AG10803 (cell line): ENCODE results near the gene DEPP1.

ENCODE experiments used
- DNase-seq: peaks from one replicate; pipeline ENCODE4 v3.0.0; 2010; ENCODE audit warnings: low read depth
- H3K4me3 ChIP-seq: 2 replicates; pipeline ENCODE4 v1.5.1; 2011; ENCODE audit warnings: mild to moderate bottlenecking, low read length, control low read depth
- CTCF ChIP-seq: conservative IDR thresholded peaks from 2 replicates; pipeline ENCODE4 v1.5.1; 2011; ENCODE audit warnings: mild to moderate bottlenecking, low read length, control low read depth, inconsistent platforms

Gene DEPP1

GRCh38 chr10:44954962-44955361 lies 23.6 kb downstream of the DEPP1 start:
- no peak for DNase-seq
- TF ChIP-seq CTCF, result no peak
- no peak overlapping the region for H3K4me3 ChIP-seq

- TF ChIP-seq CTCF, result no peak
- no peak for DNase-seq
- no peak overlapping the region for H3K4me3 ChIP-seq
These were observed 24.6 kb downstream of the DEPP1 start for GRCh38 chr10:44954042-44954441.

DNA sequence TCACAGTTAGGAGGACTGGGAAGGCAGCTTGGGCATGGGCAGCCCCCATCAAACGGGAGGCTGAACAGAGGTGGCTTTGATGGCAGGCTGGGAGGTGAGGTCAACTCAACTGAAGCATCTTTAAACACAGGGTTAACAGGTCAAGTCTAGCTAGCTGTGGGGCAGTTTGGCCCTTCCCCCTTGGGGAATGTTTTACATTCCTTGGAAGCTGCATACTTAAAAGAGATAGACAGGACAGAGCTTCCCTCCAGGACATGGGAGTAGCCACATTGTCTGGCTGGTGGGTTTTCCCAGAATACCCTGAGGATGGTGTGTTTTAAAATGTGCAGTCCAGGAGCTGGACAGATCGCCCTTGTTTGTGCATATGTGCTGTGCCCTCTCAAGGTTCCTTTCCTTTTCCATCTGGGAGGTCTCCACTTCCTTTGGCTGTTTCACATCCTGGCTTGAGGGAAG lies 25.8 kb downstream of the DEPP1 start:
- no peak for DNase-seq
- H3K4me3 ChIP-seq, result no peak overlapping the region
- TF ChIP-seq CTCF, result no peak

DNA sequence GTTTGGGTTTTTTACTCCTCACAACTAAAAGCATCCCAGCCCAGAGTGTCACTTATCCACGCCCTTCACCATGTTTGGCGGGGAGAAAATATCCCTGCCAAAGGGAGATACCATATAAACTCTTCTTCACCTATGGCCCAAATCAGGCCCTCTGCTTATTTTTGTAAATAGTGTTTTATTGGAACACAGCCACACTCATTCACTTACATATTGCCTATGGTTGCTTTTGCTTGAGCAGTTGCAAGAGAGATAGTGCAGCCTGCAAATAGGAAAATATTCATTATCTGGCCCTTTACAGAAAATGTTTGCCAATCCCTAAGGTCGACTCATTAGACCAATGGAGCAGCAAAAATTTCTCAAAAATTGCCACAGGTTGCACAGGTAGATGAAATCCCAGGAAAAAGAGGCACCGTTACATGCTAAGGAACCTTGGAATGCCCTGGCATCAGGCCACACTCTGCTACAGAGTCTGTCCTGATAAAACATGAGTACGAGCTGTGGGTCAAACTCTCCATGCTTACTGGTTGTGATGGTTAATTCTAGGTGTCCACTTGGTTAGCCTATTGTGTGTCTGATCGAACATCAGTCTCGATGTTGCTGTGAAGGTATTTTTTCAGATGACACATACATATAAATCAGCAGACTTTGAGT lies 26.9 kb downstream of the DEPP1 start:
- DNase-seq, result no peak
- TF ChIP-seq CTCF, result no peak
- no peak overlapping the region for H3K4me3 ChIP-seq

DNA sequence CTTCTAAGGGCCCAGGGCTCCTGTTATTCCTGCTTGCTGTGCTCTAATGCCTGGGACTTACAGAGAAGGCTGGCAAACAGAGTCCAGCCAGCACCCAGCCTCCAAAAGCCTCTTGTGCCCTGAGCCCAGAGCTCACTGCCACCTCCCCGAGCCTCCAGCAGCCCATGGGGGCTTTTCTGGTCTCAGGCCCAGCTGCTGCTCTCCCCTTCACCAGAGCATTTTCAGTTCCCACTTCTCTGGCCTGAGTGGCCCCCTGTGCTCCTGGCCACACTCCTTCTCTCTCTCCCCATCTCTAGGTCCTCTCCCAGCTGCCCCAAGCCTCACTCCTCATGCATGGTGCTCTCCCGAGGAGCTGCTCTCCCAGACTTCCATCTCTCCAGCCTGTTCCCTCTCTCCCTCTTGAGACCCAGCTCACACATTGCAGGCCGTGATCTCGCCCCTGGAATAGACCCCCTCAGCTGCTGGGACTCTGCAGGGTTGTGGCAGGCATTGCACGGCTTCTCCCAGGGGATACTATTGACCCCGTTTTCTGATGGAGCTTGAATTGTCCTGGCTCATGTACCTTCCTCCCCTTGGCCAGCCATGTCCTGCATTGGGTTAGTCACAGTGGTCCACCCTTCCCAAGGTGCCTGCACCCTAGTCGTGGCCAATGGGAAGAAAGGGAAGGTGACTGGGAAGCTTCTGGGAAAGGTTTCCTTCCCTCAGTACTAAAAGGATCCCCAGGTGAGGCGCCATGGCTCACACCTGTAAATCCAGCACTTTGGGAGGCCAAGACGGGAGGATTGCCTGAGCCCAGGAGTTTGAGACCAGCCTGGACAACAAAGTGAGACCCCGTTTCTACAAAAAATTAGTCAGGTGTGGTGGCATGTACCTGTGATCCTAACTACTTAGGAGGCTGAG lies 28.0 kb downstream of the DEPP1 start:
- no peak for DNase-seq
- no peak for TF ChIP-seq CTCF
- H3K4me3 ChIP-seq, result no peak overlapping the region

GRCh38 chr10:44949915-44950314 lies 28.7 kb downstream of the DEPP1 start:
- TF ChIP-seq CTCF, result no peak
- no peak overlapping the region for H3K4me3 ChIP-seq
- DNase-seq, result no peak
